ENCODE measurements around the gene IGSF6. TPM values are rescaled to one million over a fixed set of nuclear protein-coding genes. Genes with fewer than 3 reads are reported as not detected.
"Not testable (repeated sequence)": the region's sequence is repeated elsewhere in the genome, so short reads cannot be mapped to it uniquely, and the experiment has no call there.

IGSF6 gene
- polyA plus RNA-seq, 1 donor from 2014 or later = not detected

GRCh38 chr16:21631951-21632575 lies 20.3 kb downstream of the IGSF6 start:
- not testable (repeated sequence) for H3K79me2 ChIP-seq (replicated peaks; ENCODE audit: insufficient read depth, low read length); H2AFZ ChIP-seq (ENCODE audit: low read depth, low read length); H3F3A ChIP-seq (ENCODE audit: insufficient read depth, low read length, poor library complexity, severe bottlenecking); H3K27me3 ChIP-seq (ENCODE audit: insufficient read depth, low read depth, low read length); H3K36me3 ChIP-seq (ENCODE audit: insufficient read depth, low read length); H3K9me3 ChIP-seq (ENCODE audit: low read length); H3K4me2 ChIP-seq (ENCODE audit: low read length); H3K9me2 ChIP-seq (ENCODE audit: insufficient read depth, low read length); H4K20me1 ChIP-seq (ENCODE audit: insufficient read depth); H3K4me3 ChIP-seq (ENCODE audit: low read length); H3K9ac ChIP-seq (ENCODE audit: low read length); H3K27ac ChIP-seq (ENCODE audit: low read length)

GRCh38 chr16:21631376-21631775 lies 21.0 kb downstream of the IGSF6 start:
- not testable (repeated sequence) for H3K79me2 ChIP-seq (replicated peaks; ENCODE audit: insufficient read depth, low read length); H3K9me2 ChIP-seq (ENCODE audit: insufficient read depth, low read length); H3K27ac ChIP-seq (ENCODE audit: low read length); H3K4me2 ChIP-seq (ENCODE audit: low read length); H3F3A ChIP-seq (ENCODE audit: insufficient read depth, low read length, poor library complexity, severe bottlenecking); H4K20me1 ChIP-seq (ENCODE audit: insufficient read depth); H3K4me3 ChIP-seq (ENCODE audit: low read length); H3K9me3 ChIP-seq (ENCODE audit: low read length); H3K27me3 ChIP-seq (ENCODE audit: insufficient read depth, low read depth, low read length); H3K36me3 ChIP-seq (ENCODE audit: insufficient read depth, low read length); H3K9ac ChIP-seq (ENCODE audit: low read length); H2AFZ ChIP-seq (ENCODE audit: low read depth, low read length)

- not testable (repeated sequence) for H3K9ac ChIP-seq (ENCODE audit: low read length); H3K4me2 ChIP-seq (ENCODE audit: low read length); H3K36me3 ChIP-seq (ENCODE audit: insufficient read depth, low read length)
Measured at GRCh38 chr16:21630866-21631265, 21.5 kb downstream of the IGSF6 start.

GRCh38 chr16:21629616-21630539 lies 22.5 kb downstream of the IGSF6 start:
- not testable (repeated sequence) for H3F3A ChIP-seq (ENCODE audit: insufficient read depth, low read length, poor library complexity, severe bottlenecking); H3K36me3 ChIP-seq (ENCODE audit: insufficient read depth, low read length); H3K4me2 ChIP-seq (ENCODE audit: low read length)

More at GRCh38 chr16:21630866-21631265, 21.5 kb downstream of the IGSF6 start:
- not testable (repeated sequence) for H3K27ac ChIP-seq (ENCODE audit: low read length); H3K4me3 ChIP-seq (ENCODE audit: low read length); H4K20me1 ChIP-seq (ENCODE audit: insufficient read depth); H3K9me2 ChIP-seq (ENCODE audit: insufficient read depth, low read length); H3K27me3 ChIP-seq (ENCODE audit: insufficient read depth, low read depth, low read length); H3K9me3 ChIP-seq (ENCODE audit: low read length); H2AFZ ChIP-seq (ENCODE audit: low read depth, low read length); H3K79me2 ChIP-seq (replicated peaks; ENCODE audit: insufficient read depth, low read length); H3F3A ChIP-seq (ENCODE audit: insufficient read depth, low read length, poor library complexity, severe bottlenecking)

GRCh38 chr16:21628772-21629171 lies 23.6 kb downstream of the IGSF6 start:
- Histone ChIP-seq H3K9me3 (ENCODE audit: low read length) (no peaks in the 10 kb centered on the region), H3K4me2 (ENCODE audit: low read length) (no peak overlapping the region), H3K9ac (ENCODE audit: low read length) (no peak overlapping the region), H3F3A (ENCODE audit: insufficient read depth, low read length, poor library complexity, severe bottlenecking) (no peaks in the 10 kb centered on the region), H2AFZ (ENCODE audit: low read depth, low read length) (no peak overlapping the region), H3K4me3 (ENCODE audit: low read length) (no peak overlapping the region), H3K27me3 (ENCODE audit: insufficient read depth, low read depth, low read length) (no peaks in the 10 kb centered on the region), H4K20me1 (ENCODE audit: insufficient read depth) (no peaks in the 10 kb centered on the region), H3K36me3 (ENCODE audit: insufficient read depth, low read length) (no peaks in the 10 kb centered on the region), H3K9me2 (ENCODE audit: insufficient read depth, low read length) (no peaks in the 10 kb centered on the region), H3K27ac (ENCODE audit: low read length) (no peak overlapping the region), H3K79me2 (replicated peaks; ENCODE audit: insufficient read depth, low read length) (peaks cover 4% of the 10 kb centered on the region)
- TF ChIP-seq TAF1 (IDR thresholded peaks at IDR 0.05; ENCODE audit: low read depth) = no peak
- no peak for TF ChIP-seq CTCF (IDR thresholded peaks at IDR 0.05; ENCODE audit: poor library complexity, severe bottlenecking)
- TF ChIP-seq EZH2 (IDR thresholded peaks at IDR 0.05; ENCODE audit: borderline replicate concordance, insufficient read depth, low read length, poor library complexity, severe bottlenecking) = no peak
- TF ChIP-seq REST (IDR thresholded peaks at IDR 0.05; ENCODE audit: borderline replicate concordance) = no peak
- TF ChIP-seq RAD21 (conservative IDR thresholded peaks at IDR 0.05) = no peak
- TF ChIP-seq MXI1 (conservative IDR thresholded peaks at IDR 0.05; ENCODE audit: poor library complexity, severe bottlenecking) = no peak
- TF ChIP-seq POLR2AphosphoS5 (IDR thresholded peaks at IDR 0.05) = no peak
- TF ChIP-seq EP300 (conservative IDR thresholded peaks at IDR 0.05; ENCODE audit: poor library complexity, severe bottlenecking) = no peak

More at GRCh38 chr16:21629616-21630539, 22.5 kb downstream of the IGSF6 start:
- H3K27ac ChIP-seq (ENCODE audit: low read length); H3K27me3 ChIP-seq (ENCODE audit: insufficient read depth, low read depth, low read length); H4K20me1 ChIP-seq (ENCODE audit: insufficient read depth); H3K79me2 ChIP-seq (replicated peaks; ENCODE audit: insufficient read depth, low read length); H2AFZ ChIP-seq (ENCODE audit: low read depth, low read length); H3K9me2 ChIP-seq (ENCODE audit: insufficient read depth, low read length); H3K9me3 ChIP-seq (ENCODE audit: low read length); H3K9ac ChIP-seq (ENCODE audit: low read length); H3K4me3 ChIP-seq (ENCODE audit: low read length): not testable (repeated sequence)

All from neural cell (in vitro differentiated cells).